Lower lobe of right lung (tissue), 2 donors: Measurements from ENCODE around the gene CASR. TPM values are rescaled to one million over a fixed set of nuclear protein-coding genes. Genes with fewer than 3 reads are reported as not detected.

Experiments used
- ATAC-seq, 2 donors: fragments of 200-7000 bp; cut with Tn5 transposase; one replicate each; pipeline ENCODE4 v1.9.1; 2020 to 2022; ENCODE audit warnings: mild to moderate bottlenecking in 2 of 2, moderate library complexity in 2 of 2
- DNase-seq: peaks from one replicate; pipeline ENCODE4 v3.0.0-alpha.2; 2020
- H3K27ac ChIP-seq: fragments of 200-600 bp; one replicate; pipeline ENCODE4 v1.8.0; 2022
- H3K27me3 ChIP-seq: fragments of 200-600 bp; one replicate; pipeline ENCODE4 v1.8.0; 2022; ENCODE audit warnings: low read depth
- H3K36me3 ChIP-seq: fragments of 200-600 bp; one replicate; pipeline ENCODE4 v1.8.0; 2022; ENCODE audit warnings: mild to moderate bottlenecking
- H3K4me1 ChIP-seq: fragments of 200-600 bp; one replicate; pipeline ENCODE4 v1.8.0; 2022
- H3K4me3 ChIP-seq: fragments of 200-600 bp; one replicate; pipeline ENCODE4 v1.8.0; 2022; ENCODE audit warnings: mild to moderate bottlenecking
- H3K9me3 ChIP-seq: fragments of 200-600 bp; one replicate; pipeline ENCODE4 v1.8.0; 2022
- CTCF ChIP-seq: fragments of 200-600 bp; IDR thresholded peaks from one replicate; pipeline ENCODE4 v1.8.0; 2022; ENCODE audit warnings: antibody characterized with exemption, mild to moderate bottlenecking
- intact Hi-C: fragments of 100-400 bp; cut with DNase I; formaldehyde crosslinking; loops from one replicate; pipeline ENCODE4 v1.11.0; 2022
- total RNA-seq: library from RNA; stranded (reverse); fragmentation: NEBNext Ultra II Directional; extraction: Animal tissue kit (Norgen Biotek cat#: 25700); gene quantifications from one replicate; pipeline ENCODE4 v1.2.1, GENCODE V29; 2021
- donor health status: DM: no; HTN: yes; CAD: no; lungs with severe emphysema.

Gene CASR
- total RNA-seq, 1 donor from 2014 or later: not detected

DNA sequence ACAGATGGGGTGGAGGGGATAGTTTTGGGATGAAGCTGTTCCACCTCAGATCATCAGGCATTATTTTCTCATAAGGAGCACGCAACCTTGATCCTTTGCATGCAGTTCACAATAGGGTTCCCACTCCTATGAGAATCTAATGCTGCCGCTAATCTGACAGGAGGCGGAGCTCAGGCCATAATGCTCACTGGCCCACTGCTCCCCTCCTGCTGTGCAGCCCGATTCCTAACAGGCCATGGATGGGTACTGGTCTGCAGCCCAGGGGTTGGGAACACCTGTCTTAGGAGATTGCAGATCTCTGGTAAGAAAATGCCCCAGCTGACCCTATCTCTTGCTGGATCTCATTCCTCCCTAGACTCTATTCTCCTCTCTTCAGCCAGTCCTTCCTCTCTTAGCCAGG lies 148.4 kb downstream of the CASR start:
- Histone ChIP-seq H3K4me1 (no peaks in the 10 kb centered on the region), H3K27ac (no peak overlapping the region), H3K4me3 (no peak overlapping the region), H3K27me3 (no peaks in the 10 kb centered on the region), H3K36me3 (no peaks in the 10 kb centered on the region), H3K9me3 (no peaks in the 10 kb centered on the region)
- intact Hi-C loops: no loop called here
- ATAC-seq (no peak), DNase-seq (no peak)
- no peak for TF ChIP-seq CTCF

DNA sequence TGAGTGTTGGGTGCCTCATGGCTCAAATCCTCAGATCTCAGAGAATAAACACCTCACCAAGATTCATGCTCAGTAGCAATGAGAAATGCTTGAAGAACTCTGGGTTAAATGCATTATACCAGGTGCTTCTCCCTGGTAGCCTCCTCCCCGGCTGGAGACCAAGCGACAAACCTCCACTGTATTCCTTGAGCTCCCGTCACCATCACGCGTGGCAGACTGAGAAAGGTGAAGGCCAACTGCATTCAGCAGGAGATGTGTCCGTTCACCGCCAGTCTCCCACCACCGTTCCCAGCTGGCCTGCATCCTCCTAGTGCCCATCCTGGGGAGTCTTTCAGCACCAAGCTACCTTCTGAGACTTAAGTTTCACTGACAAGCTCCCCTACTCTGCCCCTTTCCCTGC lies 149.1 kb downstream of the CASR start:
- H3K27ac ChIP-seq: no peak overlapping the region
- H3K4me3 ChIP-seq: no peak overlapping the region
- H3K27me3 ChIP-seq: no peaks in the 10 kb centered on the region
- H3K36me3 ChIP-seq: no peaks in the 10 kb centered on the region
- no peaks in the 10 kb centered on the region for H3K9me3 ChIP-seq
- TF ChIP-seq CTCF: no peak
- no peak for ATAC-seq
- intact Hi-C loops: no loop called here
- DNase-seq: no peak
- H3K4me1 ChIP-seq: no peaks in the 10 kb centered on the region

Other genes starting within 250 kb of the CASR start
- gene ILDR1, start 161.4 kb upstream of the CASR start, total RNA-seq: 8.3 TPM
- 29.5 TPM for gene CD86, start 128.3 kb upstream of the CASR start, total RNA-seq
- 39.5 TPM for gene CSTA, start 141.6 kb downstream of the CASR start, total RNA-seq
- gene MIX23, start 199.6 kb downstream of the CASR start, total RNA-seq: 18.3 TPM
- gene FAM162A, start 200.5 kb downstream of the CASR start, total RNA-seq: 24.3 TPM
- 6.4 TPM for gene WDR5B, start 232.4 kb downstream of the CASR start, total RNA-seq